ENCODE data around the gene PRDM15.

PRDM15 gene

GRCh38 chr21:41920476-41920875, 41.3 kb upstream of the PRDM15 start:
- H3K9me3 ChIP-seq = no peaks in the 10 kb centered on the region
- TF ChIP-seq CTCF (IDR thresholded peaks at IDR 0.05) = no peak
- no peak overlapping the region for H3K27ac ChIP-seq
- intact Hi-C loops (cut with DNase I; ENCODE audit: low total_unique reads) = no loop called here
- peaks cover 0 to 38% (median 31%) of the 10 kb centered on the region in 4 donors for H3K4me1 ChIP-seq
- no peaks in the 10 kb centered on the region for H3K27me3 ChIP-seq
- no peak for DNase-seq
- H3K4me3 ChIP-seq = no peak overlapping the region
- peaks cover 20 to 47% (median 32%) of the 10 kb centered on the region in 3 donors for H3K36me3 ChIP-seq

DNA sequence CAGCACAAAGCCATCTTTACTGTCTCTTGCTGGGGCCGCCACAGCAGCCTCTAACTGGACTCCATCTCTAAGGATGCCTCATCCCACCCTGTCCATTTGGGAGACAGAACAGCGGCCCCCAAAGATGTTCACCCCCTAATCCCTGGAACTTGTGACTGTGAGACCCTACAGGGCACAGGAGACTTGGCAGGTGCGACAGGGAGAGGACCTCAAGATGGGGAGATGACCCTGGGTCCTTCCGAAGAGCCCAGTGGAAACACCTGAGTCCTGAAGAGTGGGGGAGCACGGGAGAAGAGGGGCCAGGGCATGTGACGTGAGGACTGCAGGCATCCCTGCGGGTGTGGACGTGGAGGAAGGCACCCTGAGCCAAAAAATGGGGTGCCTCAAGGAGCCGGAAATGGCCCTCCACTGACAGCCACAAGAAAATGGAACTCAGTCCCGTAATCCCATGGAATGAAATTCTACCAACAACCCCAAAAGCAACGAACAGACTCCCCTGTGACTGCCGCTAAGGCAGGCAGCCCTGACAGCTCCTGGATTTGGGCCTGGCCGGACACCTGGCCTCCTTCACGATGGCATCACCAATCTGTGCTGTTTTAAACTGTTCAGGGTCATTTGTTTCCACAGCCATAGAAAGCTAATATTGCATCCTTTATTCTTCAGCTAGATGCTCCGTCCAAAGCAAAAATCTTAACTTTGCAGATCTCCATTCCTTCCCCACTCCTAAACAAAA, 40.7 kb upstream of the PRDM15 start:
- Histone ChIP-seq H3K4me3 (no peak overlapping the region), H3K27ac (no peak overlapping the region), H3K27me3 (no peaks in the 10 kb centered on the region), H3K4me1 (peaks cover 0 to 32% (median 25%) of the 10 kb centered on the region in 4 donors), H3K9me3 (no peaks in the 10 kb centered on the region), H3K36me3 (peaks cover 26 to 53% (median 38%) of the 10 kb centered on the region in 3 donors)
- intact Hi-C loops (cut with DNase I; ENCODE audit: low total_unique reads) = no loop called here
- no peak for DNase-seq
- no peak for TF ChIP-seq CTCF (IDR thresholded peaks at IDR 0.05)

DNA sequence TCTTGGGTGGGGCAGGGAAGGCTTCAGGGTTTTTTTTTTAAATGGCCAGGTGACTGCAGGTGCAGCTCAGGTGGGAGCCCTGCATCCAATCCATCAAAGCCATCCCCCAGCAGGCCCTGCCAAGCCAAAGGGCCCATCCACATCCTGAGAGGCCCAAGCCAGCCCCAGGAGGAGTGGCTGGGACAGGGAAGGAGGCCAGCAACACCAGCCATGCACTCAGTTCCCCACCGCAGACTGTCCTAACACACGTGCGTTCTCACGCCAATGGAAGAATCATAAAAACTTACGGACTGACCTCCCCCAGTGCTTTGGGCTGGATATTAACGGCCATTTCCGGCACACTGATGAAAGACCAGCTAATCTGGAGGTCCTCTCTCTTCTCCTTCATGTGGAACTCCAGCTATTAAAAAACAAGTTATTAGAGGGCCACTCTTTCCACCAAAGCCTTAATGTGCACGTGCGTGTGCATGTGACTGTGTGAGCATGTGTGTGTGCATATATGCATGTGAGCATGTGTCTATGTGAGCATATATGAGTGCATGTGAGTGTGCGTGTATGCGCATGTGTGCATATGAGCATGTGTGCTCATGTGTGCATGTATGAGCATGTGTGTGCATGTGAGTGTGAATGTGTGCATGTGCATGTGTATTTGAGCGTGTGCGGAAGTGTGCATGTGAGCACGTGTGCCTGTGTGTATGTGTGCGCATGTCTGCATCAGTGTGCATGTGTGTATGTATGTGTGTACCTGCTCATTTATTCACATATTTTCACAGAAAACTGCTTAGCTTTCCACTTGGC, 39.6 kb upstream of the PRDM15 start:
- DNase-seq = no peak
- no peak overlapping the region for H3K27ac ChIP-seq
- no peaks in the 10 kb centered on the region for H3K9me3 ChIP-seq
- H3K4me1 ChIP-seq = peaks cover 0 to 22% (median 17%) of the 10 kb centered on the region in 4 donors
- peaks cover 36 to 64% (median 48%) of the 10 kb centered on the region in 3 donors for H3K36me3 ChIP-seq
- intact Hi-C loops (cut with DNase I; ENCODE audit: low total_unique reads) = no loop called here
- H3K27me3 ChIP-seq = no peaks in the 10 kb centered on the region
- no peak overlapping the region for H3K4me3 ChIP-seq
- TF ChIP-seq CTCF (IDR thresholded peaks at IDR 0.05) = no peak

DNA sequence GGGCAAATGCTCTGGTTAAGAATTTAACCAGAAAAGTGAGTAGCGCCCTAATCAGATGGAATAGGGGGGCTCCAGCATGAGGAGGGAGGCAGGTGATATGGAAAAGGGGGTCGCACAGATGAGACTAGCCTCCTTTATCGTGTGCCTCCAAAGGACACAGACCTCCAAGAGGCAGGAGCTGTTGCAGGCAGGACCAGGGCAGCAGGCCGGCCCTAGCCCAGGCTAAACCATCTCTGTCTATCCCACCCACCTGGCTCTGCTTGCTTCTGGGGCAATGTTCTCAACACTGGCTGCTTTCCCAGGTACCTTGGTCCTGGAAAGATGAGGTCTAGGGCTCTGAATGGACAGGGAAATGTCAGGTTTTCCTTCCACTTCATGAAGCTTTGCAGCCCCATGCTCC, 38.4 kb upstream of the PRDM15 start:
- Histone ChIP-seq H3K4me1 (peaks cover 0 to 9% (median 7%) of the 10 kb centered on the region in 4 donors), H3K4me3 (no peak overlapping the region), H3K27me3 (no peaks in the 10 kb centered on the region), H3K9me3 (no peaks in the 10 kb centered on the region), H3K36me3 (peaks cover 44 to 76% (median 60%) of the 10 kb centered on the region in 3 donors), H3K27ac (no peak overlapping the region)
- no peak for DNase-seq
- no peak for TF ChIP-seq CTCF (IDR thresholded peaks at IDR 0.05)
- intact Hi-C loops (cut with DNase I; ENCODE audit: low total_unique reads) = no loop called here

DNA sequence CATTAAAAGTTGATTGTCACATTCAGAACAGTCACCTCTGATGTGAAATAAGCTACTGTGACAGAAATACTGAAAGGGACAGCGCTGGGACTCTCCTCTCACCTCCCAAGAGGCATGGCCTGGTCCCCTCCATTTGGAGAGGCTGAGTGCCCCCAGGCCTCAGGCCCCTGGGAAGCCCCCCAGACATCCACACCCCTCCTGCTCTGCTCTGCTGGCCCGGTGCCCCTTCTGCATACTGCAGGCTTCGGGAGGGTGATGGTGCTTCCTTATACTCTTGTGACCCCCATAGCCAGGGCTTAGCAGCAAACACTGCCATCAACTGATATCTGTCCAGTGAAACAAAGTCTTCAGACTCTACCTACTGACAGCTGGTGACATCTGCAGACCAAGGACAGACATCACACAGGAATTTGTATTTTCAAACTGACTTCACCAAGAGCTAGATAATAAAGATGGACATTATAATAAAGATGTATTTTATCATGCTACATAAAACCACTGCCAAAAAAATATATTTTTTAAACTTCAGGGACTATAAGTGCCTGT, 37.8 kb upstream of the PRDM15 start:
- H3K36me3 ChIP-seq = peaks cover 46 to 79% (median 64%) of the 10 kb centered on the region in 3 donors
- no peak overlapping the region for H3K4me3 ChIP-seq
- no peak for TF ChIP-seq CTCF (IDR thresholded peaks at IDR 0.05)
- intact Hi-C loops (cut with DNase I; ENCODE audit: low total_unique reads) = no loop called here
- H3K4me1 ChIP-seq = peaks cover 0 to 5% (median 2%) of the 10 kb centered on the region in 4 donors
- no peak overlapping the region for H3K27ac ChIP-seq
- no peak for DNase-seq
- H3K9me3 ChIP-seq = no peaks in the 10 kb centered on the region
- H3K27me3 ChIP-seq = no peaks in the 10 kb centered on the region

Data from tibial artery (tissue), 4 donors.